HepG2 (cell line): Measurements from ENCODE around the gene C1QTNF12. TPM values are rescaled to one million over a fixed set of nuclear protein-coding genes. Genes with fewer than 3 reads are reported as not detected.

Experiments
- CAMTA2 ChIP-seq: sonication (generic); formaldehyde crosslinking; IDR thresholded peaks from 2 replicates; pipeline ENCODE4 v1.4.0; 2020; ENCODE audit warnings: mild to moderate bottlenecking, missing genetic modification reagents, borderline replicate concordance
- CBX1 ChIP-seq: IDR thresholded peaks from one replicate; pipeline ENCODE4 v1.6.1; 2016; ENCODE audit warnings: antibody characterized with exemption, low read depth
- CBX2 ChIP-seq, 2 experiments: fragments of 200-600 bp in 1 of 2; sonication (generic); formaldehyde crosslinking in 1 of 2; IDR thresholded peaks; 2 replicates each; pipeline versions ENCODE4 v1.7.0 to v1.8.1; 2018 to 2022; ENCODE audit warnings: low read depth in 2 of 2, low read length in 1 of 2, mild to moderate bottlenecking in 1 of 2, missing genetic modification reagents in 1 of 2
- IKZF1 ChIP-seq: fragments of 450-650 bp; IDR thresholded peaks from 2 replicates; pipeline ENCODE4 v1.7.1; 2016
- MBD4 ChIP-seq: IDR thresholded peaks from 2 replicates; pipeline ENCODE4 v1.6.1; 2012; ENCODE audit warnings: low read length, inconsistent platforms, borderline replicate concordance
- NCOA1 ChIP-seq: sonication (generic); formaldehyde crosslinking; IDR thresholded peaks from 2 replicates; pipeline ENCODE4 v1.9.0; 2021; ENCODE audit warnings: missing genetic modification reagents
- PRMT3 ChIP-seq: sonication (generic); formaldehyde crosslinking; IDR thresholded peaks from 2 replicates; pipeline ENCODE4 v1.8.1; 2022; ENCODE audit warnings: low read depth, mild to moderate bottlenecking, moderate library complexity, missing genetic modification reagents, borderline replicate concordance
- RARG ChIP-seq: sonication (generic); formaldehyde crosslinking; IDR thresholded peaks from 2 replicates; pipeline ENCODE4 v1.4.0; 2020; ENCODE audit warnings: low read depth, mild to moderate bottlenecking, missing genetic modification reagents
- ZNF788 ChIP-seq: sonication (generic); formaldehyde crosslinking; IDR thresholded peaks from 2 replicates; pipeline ENCODE4 v1.5.0; 2020; ENCODE audit warnings: mild to moderate bottlenecking, missing genetic modification reagents, borderline replicate concordance
- polyA plus RNA-seq, 8 experiments: library from polyadenylated mRNA; depleted of rRNA in 3 of 8; stranded (reverse) in 7 of 8; unstranded in 1 of 8; fragments of >200 nt; fragmentation: Illumina TruSeq in 4 of 8; extraction: Trizol in 4 of 8; gene quantifications; 2 replicates each; pipeline versions ENCODE4 v1.2.1 to v1.2.3, GENCODE V29; 2011 to 2016; ENCODE audit warnings: low read depth in 4 of 8, missing spikeins in 1 of 8, mixed read lengths in 1 of 8; ENCODE audit not compliant: insufficient read depth in 1 of 8
- total RNA-seq, 5 experiments: library from RNA; depleted of rRNA; stranded (reverse); fragments of >200 nt; fragmentation: Illumina TruSeq; extraction: Trizol; gene quantifications; 2 replicates each; pipeline ENCODE4 v1.2.3, GENCODE V29; 2016; ENCODE audit warnings: low read depth in 1 of 5
- TF ChIP-seq, protein P1 (sequence below): sonication (generic); formaldehyde crosslinking; IDR thresholded peaks from 2 replicates; pipeline ENCODE4 v1.4.0; 2020; ENCODE audit warnings: missing genetic modification reagents
- TF ChIP-seq, protein P2 (sequence below): sonication (generic); formaldehyde crosslinking; IDR thresholded peaks from 2 replicates; pipeline ENCODE4 v1.5.0; 2020; ENCODE audit warnings: mild to moderate bottlenecking, missing genetic modification reagents
- TF ChIP-seq, protein P3 (sequence below): sonication (generic); formaldehyde crosslinking; IDR thresholded peaks from 2 replicates; pipeline ENCODE4 v1.5.0; 2020; ENCODE audit warnings: missing genetic modification reagents
- TF ChIP-seq, protein P4 (sequence below): sonication (generic); formaldehyde crosslinking; IDR thresholded peaks from 2 replicates; pipeline ENCODE4 v1.4.0; 2020; ENCODE audit warnings: mild to moderate bottlenecking, missing genetic modification reagents, borderline replicate concordance
- TF ChIP-seq, protein P5 (sequence below): sonication (generic); formaldehyde crosslinking; IDR thresholded peaks from 2 replicates; pipeline ENCODE4 v1.8.0; 2022; ENCODE audit warnings: mild to moderate bottlenecking, missing genetic modification reagents, moderate library complexity

Gene C1QTNF12
- total and polyA plus RNA-seq, 2 of the 13 experiments (the other 11 are each of a cell fraction or from before 2014, with no cell fraction given): 0.18 to 0.64 TPM

DNA sequence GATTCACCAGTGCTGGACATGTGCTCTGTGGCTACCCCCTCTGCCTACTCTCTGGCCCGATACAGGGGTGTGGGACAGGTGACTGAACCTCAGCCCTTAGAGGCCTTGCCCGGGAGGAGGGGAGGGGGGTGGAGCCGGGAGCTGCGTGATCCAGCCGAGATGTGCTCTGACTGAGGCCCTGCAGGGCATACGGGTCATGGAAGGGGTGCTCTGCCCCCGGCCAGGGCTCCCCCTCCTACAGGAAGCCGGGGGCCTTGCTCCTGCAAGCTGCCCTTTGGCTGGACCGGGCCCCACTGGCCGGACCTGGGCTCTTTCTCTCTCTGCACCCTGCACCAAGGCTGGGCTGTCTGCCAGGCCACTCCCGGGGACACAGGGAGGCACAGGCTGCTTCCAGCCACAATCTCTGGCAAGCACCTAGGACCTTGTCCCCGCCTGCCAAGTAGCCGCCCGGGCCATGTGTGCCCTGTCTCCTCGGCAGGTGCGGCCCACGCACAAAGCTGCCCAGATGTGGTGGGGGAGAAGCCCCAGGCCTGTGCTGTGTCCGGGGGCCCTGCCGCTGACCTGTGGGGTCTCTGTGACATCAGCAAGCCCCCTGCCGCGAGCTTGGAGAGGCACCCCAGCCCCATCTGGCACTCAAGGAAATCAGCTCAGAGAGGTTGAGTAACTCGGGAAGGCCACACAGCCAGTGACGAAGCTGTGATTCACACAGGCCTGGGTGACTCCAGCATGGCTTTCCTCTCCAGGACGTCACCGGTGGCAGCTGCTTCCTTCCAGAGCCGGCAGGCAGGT is 35.2 kb upstream of the C1QTNF12 start (continued):
- TF ChIP-seq, protein P1, sequence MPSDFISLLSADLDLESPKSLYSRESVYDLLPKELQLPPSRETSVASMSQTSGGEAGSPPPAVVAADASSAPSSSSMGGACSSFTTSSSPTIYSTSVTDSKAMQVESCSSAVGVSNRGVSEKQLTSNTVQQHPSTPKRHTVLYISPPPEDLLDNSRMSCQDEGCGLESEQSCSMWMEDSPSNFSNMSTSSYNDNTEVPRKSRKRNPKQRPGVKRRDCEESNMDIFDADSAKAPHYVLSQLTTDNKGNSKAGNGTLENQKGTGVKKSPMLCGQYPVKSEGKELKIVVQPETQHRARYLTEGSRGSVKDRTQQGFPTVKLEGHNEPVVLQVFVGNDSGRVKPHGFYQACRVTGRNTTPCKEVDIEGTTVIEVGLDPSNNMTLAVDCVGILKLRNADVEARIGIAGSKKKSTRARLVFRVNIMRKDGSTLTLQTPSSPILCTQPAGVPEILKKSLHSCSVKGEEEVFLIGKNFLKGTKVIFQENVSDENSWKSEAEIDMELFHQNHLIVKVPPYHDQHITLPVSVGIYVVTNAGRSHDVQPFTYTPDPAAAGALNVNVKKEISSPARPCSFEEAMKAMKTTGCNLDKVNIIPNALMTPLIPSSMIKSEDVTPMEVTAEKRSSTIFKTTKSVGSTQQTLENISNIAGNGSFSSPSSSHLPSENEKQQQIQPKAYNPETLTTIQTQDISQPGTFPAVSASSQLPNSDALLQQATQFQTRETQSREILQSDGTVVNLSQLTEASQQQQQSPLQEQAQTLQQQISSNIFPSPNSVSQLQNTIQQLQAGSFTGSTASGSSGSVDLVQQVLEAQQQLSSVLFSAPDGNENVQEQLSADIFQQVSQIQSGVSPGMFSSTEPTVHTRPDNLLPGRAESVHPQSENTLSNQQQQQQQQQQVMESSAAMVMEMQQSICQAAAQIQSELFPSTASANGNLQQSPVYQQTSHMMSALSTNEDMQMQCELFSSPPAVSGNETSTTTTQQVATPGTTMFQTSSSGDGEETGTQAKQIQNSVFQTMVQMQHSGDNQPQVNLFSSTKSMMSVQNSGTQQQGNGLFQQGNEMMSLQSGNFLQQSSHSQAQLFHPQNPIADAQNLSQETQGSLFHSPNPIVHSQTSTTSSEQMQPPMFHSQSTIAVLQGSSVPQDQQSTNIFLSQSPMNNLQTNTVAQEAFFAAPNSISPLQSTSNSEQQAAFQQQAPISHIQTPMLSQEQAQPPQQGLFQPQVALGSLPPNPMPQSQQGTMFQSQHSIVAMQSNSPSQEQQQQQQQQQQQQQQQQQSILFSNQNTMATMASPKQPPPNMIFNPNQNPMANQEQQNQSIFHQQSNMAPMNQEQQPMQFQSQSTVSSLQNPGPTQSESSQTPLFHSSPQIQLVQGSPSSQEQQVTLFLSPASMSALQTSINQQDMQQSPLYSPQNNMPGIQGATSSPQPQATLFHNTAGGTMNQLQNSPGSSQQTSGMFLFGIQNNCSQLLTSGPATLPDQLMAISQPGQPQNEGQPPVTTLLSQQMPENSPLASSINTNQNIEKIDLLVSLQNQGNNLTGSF: 0 out of 2 replicates have a peak, but pooled peaks have one; percentile 36
- TF ChIP-seq, protein P2, sequence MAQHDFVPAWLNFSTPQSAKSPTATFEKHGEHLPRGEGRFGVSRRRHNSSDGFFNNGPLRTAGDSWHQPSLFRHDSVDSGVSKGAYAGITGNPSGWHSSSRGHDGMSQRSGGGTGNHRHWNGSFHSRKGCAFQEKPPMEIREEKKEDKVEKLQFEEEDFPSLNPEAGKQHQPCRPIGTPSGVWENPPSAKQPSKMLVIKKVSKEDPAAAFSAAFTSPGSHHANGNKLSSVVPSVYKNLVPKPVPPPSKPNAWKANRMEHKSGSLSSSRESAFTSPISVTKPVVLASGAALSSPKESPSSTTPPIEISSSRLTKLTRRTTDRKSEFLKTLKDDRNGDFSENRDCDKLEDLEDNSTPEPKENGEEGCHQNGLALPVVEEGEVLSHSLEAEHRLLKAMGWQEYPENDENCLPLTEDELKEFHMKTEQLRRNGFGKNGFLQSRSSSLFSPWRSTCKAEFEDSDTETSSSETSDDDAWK (CRISPR knock-in tag): no peak
- TF ChIP-seq, protein P3, sequence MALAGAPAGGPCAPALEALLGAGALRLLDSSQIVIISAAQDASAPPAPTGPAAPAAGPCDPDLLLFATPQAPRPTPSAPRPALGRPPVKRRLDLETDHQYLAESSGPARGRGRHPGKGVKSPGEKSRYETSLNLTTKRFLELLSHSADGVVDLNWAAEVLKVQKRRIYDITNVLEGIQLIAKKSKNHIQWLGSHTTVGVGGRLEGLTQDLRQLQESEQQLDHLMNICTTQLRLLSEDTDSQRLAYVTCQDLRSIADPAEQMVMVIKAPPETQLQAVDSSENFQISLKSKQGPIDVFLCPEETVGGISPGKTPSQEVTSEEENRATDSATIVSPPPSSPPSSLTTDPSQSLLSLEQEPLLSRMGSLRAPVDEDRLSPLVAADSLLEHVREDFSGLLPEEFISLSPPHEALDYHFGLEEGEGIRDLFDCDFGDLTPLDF (CRISPR knock-in tag): no peak
- TF ChIP-seq ZNF788 (CRISPR knock-in tag) (peak; percentile 97; the same call in 1 of the 2 replicates), CAMTA2 (CRISPR knock-in tag) (no peak), PRMT3 (CRISPR knock-in tag) (no peak), IKZF1 (no peak), MBD4 (no peak), NCOA1 (CRISPR knock-in tag) (peak; percentile 69; the same call in 1 of the 2 replicates), RARG (CRISPR knock-in tag) (no peak), CBX2 (IDR thresholded peaks at IDR 0.05; ENCODE audit: low read depth, low read length) (no peak), CBX2 (CRISPR knock-in tag; IDR thresholded peaks at IDR 0.05; ENCODE audit: low read depth) (no peak), CBX1 (peak; percentile 34)
- TF ChIP-seq, protein P4, sequence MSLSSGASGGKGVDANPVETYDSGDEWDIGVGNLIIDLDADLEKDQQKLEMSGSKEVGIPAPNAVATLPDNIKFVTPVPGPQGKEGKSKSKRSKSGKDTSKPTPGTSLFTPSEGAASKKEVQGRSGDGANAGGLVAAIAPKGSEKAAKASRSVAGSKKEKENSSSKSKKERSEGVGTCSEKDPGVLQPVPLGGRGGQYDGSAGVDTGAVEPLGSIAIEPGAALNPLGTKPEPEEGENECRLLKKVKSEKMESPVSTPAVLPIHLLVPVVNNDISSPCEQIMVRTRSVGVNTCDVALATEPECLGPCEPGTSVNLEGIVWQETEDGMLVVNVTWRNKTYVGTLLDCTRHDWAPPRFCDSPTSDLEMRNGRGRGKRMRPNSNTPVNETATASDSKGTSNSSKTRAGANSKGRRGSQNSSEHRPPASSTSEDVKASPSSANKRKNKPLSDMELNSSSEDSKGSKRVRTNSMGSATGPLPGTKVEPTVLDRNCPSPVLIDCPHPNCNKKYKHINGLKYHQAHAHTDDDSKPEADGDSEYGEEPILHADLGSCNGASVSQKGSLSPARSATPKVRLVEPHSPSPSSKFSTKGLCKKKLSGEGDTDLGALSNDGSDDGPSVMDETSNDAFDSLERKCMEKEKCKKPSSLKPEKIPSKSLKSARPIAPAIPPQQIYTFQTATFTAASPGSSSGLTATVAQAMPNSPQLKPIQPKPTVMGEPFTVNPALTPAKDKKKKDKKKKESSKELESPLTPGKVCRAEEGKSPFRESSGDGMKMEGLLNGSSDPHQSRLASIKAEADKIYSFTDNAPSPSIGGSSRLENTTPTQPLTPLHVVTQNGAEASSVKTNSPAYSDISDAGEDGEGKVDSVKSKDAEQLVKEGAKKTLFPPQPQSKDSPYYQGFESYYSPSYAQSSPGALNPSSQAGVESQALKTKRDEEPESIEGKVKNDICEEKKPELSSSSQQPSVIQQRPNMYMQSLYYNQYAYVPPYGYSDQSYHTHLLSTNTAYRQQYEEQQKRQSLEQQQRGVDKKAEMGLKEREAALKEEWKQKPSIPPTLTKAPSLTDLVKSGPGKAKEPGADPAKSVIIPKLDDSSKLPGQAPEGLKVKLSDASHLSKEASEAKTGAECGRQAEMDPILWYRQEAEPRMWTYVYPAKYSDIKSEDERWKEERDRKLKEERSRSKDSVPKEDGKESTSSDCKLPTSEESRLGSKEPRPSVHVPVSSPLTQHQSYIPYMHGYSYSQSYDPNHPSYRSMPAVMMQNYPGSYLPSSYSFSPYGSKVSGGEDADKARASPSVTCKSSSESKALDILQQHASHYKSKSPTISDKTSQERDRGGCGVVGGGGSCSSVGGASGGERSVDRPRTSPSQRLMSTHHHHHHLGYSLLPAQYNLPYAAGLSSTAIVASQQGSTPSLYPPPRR (CRISPR knock-in tag): peak; percentile 70
- TF ChIP-seq, protein P5, sequence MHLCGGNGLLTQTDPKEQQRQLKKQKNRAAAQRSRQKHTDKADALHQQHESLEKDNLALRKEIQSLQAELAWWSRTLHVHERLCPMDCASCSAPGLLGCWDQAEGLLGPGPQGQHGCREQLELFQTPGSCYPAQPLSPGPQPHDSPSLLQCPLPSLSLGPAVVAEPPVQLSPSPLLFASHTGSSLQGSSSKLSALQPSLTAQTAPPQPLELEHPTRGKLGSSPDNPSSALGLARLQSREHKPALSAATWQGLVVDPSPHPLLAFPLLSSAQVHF (CRISPR knock-in tag): no peak
